T-helper 2 cell treated with Interferon-gamma antibody and Interleukin-4, amounts not matched to agents 100 ng/mL and 5 ng/mL, for 36 hours (primary cell): ENCODE measurements around the gene ANO1. TPM values are rescaled to one million over a fixed set of nuclear protein-coding genes. Genes with fewer than 3 reads are reported as not detected.

Experiments used
- intact Hi-C: fragments of 100-400 bp; cut with micrococcal nuclease; formaldehyde crosslinking; loops from one replicate; pipeline ENCODE4 v1.15.1; 2023
- total RNA-seq: library from RNA; stranded (reverse); gene quantifications from 2 replicates; pipeline ENCODE4 v1.2.3, GENCODE V29; 2022

Gene ANO1
- total RNA-seq, 1 donor from 2014 or later, result not detected

DNA sequence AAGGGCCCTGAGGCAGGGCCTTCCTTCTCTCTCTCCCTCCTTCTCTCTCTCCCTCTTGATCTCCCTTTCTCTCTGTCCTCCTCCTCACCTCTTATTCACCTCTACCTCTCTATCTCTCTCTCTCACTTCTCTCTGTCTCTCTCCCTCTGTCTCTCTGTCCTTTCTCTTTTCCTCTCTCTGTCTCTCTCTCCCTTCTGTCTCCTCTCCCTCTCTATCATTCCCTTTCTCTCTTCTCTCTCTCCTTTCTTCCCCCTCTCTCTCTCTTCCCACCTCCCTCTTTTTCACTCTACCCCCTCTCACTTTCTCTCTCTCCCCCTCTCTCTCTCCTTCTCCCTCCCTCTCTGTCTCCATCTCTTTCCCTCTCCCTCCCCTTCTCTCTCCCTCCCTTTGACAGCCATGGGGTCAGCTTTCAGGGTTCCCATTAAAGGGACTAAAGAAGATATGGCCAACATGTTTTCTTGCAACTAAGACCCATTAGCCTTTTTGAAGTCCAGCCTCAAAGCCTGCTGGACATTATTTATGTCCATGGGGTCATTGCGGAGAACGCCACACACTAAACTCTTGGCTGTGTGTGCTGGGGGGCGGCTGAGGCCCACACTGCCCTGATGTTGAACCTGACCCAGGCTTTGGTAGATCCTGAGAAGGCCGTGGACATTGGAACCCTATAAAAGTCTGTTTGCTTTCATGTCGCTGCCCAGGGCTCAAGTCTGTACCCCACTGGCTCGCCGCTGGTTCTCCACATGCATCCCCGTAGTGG, 15.0 kb downstream of the ANO1 start:
- intact Hi-C loops, result no loop called here

- intact Hi-C loops, result no loop called here
These were observed 17.6 kb downstream of the ANO1 start for GRCh38 chr11:70095541-70096252.

GRCh38 chr11:70097783-70098563, 19.9 kb downstream of the ANO1 start:
- intact Hi-C loops, result no loop called here

DNA sequence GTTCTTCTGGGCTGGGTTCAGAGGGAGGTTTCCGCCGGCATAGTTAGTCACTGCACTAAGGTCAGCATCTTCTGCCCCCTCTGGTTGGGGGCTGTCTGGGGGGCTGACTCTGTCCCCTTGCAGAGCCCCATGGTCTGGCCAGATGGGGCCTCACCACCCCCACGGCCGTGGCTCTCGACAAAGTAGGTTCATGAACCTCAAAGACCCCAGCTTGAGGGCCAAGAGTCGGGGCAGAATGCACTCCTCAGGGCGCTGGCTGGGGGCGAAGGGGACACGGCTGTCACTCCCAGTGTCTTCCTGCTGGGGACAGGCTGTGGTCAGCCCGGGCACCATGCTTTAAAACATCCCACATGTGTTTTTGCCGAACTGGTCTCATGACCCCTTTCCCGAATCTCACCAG, 20.8 kb downstream of the ANO1 start:
- intact Hi-C loops, result no loop called here

DNA sequence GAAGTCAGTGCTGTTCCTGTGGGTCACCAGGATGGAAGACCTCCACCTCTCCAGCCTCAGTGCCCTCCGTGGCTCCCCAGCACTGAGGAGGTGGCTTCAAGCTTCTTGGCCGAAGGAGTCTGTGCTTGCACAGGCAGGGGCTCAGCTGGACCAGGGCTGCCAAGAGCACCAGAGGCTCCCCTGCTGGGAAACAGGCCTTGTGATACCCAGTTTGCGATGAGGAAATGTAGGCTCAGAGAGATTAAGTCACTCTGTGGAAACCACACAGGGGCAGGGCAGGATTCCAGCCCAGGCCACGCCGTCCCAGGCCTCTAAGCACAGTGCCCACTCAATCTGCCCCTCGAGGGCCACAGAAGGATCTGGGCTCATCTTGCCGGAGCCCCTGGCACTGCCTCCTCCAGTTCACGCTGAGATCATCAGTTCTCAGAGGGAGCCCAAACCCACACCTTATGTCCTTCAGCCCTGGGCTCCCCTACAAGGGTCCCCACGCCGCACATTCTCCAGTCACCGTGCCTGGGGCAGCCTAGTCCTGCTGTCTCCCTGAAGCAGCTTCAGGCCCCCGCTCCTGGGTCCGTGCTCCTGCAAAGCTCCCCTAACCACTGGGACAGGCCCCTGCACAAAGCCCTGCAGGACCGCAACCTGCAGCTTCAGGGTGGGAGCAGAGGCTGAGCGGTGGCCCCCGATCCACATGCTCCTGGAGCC, 21.6 kb downstream of the ANO1 start:
- intact Hi-C loops, result no loop called here

DNA sequence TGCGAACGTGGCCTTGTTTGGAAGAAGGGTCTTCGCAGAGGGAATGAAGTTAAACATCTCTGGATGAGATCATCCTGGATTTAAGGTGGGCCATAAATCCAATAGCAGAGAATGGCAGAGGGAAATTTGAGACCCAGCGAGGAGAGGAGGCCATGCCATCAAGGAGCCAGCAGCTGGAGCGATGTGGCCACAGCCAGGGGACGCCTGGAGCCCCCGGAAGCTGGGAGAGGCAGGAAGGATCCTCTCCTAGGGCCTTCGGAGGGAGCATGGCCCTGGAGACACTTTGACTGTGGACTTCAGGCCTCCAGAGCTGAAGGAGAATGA, 22.1 kb downstream of the ANO1 start:
- intact Hi-C loops, result no loop called here

- intact Hi-C loops, result no loop called here
These were observed 22.7 kb downstream of the ANO1 start for GRCh38 chr11:70100791-70101190.

DNA sequence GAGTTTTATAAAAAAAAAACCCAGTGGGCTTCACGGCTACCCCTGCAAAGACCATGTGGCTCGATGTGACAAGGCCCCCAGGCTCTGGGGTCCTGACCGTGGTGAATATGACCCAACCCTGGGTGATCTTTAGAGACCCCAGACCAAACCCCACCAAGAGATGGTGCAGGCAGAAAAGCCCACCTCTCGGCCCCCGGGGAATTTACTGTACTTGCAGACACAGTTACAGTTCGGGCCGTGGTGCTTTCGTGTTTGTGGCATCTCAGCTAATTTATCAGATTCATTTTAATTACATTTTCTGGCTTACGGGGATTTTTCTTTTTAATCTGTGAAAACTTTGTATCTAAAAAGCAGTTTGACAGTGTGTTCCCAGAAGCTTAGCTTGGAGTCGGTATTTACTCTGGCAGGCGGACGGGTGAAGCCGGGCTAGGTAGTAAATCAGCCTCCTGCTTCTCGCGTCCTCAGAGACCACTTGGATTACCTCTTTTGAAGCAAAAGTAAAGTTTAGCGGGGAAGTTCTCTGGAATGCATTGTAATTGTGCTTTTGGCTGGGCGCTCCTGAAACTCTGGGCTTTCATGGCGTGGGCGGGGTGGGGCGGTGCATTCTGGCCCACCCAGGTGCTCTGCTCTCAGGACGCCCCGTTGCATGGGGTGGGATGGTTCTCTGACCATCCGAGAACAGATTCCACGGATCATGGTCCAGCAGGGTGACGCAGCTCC, 25.3 kb downstream of the ANO1 start:
- intact Hi-C loops, result no loop called here

DNA sequence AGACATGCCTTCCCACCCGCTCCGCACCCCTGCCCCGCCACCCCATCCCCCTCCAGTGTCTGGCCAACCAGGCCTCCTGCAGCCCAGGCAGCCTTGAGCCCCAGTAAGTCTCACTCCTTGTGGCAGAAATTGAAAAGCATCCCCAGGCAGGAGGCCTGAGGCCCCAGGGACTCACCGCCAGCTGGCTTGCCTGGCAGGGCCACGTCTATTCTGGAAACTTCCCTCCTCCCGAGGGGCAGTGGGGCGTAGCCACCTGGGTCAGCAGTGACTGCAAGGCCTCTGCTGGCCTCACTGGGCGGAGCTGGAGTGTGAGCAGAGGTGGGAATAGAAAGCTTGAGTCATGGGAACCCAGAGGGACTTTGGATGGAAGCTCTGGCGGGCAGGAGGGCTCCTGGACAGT, 26.3 kb downstream of the ANO1 start:
- intact Hi-C loops, result no loop called here

GRCh38 chr11:70104961-70105360, 26.8 kb downstream of the ANO1 start:
- intact Hi-C loops, result no loop called here

- intact Hi-C loops, result no loop called here
These were observed 27.2 kb downstream of the ANO1 start for GRCh38 chr11:70105369-70105754.

- intact Hi-C loops, result no loop called here
These were observed 27.8 kb downstream of the ANO1 start for GRCh38 chr11:70105755-70106571.

DNA sequence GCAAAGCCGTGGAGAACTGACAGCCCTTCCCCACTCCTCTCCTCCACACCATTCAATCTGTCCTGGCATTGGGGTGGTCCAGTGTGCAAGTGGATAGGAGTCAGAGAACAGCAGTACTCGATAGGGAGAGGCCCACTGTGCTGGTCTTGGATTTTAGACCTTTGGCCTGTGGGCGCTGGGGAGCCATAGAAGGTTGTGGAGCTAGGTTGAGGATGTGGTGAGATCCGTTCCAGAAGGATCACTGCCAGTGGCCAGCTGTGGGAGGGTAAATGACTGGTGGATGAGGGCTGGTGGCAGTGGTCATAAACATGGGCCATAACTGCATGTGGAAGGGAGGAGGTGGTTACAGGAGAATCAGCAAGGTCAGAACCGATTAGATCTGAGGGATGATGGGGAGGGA, 28.6 kb downstream of the ANO1 start:
- intact Hi-C loops, result no loop called here

DNA sequence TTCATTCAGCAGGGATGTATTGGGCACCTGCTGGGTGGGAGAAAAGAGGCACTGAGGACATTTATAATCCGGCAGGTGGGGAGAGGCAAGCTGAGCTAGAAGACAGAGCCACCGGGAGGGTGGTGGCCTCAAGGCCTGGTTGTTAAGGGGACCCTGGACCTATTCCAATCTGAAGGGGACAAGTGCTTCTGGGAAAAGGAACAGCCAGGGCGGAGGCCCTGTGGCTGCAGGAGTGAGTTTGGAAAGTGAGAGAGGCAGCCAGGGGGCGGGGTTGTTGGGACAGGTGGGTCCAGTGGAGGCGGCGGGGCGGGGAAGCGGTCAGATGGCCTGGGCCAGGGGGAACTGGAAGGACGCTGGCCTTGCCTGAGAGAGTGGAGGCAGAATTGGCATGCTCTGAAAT, 29.1 kb downstream of the ANO1 start:
- intact Hi-C loops, result no loop called here

GRCh38 chr11:70107756-70108155, 29.6 kb downstream of the ANO1 start:
- intact Hi-C loops, result no loop called here

DNA sequence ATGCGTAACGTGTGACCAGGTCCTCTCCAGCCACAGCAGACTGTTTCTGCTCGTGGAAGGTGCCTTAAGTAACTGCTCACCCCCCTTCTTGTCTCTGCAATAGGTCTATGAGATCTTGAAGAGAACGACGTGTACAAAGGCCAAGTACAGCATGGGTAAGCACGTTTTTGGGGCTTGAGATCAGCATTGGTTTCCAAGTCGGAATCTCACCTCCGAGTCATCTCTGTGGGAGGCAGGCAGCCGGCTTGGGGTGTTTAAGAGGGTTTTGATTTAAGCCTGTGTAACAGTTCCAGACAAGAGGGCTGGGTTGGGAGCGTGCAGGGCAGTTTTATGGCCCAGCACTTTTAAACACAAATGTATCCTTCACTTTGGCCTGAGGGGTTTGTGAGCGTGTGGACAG, 30.1 kb downstream of the ANO1 start:
- intact Hi-C loops, result no loop called here

- intact Hi-C loops, result no loop called here
These were observed 30.9 kb downstream of the ANO1 start for GRCh38 chr11:70109006-70109405.

DNA sequence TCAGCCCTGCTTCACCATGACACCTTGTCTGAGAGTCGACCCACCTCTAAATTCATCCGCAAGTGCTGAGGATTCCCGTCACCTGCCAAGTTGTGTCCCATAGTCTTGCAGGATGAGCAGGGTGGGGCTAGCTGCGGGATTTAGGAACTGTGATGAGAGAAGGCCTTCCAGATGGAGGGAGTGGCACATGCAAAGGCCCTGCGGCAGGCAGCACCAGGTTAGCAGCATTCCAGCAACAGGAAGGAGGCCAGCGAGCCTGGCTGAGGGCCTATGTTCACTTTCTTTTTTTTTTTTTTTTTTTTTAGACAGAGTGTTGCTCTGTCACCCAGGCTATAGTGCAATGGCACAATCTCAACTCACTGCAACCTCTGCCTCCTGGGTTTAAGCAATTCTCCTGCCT, 31.8 kb downstream of the ANO1 start:
- intact Hi-C loops, result no loop called here

GRCh38 chr11:70110538-70111055, 32.5 kb downstream of the ANO1 start:
- intact Hi-C loops, result no loop called here
